HG03135 (cell line): ENCODE data around the gene ATP2B2.
"Not testable (repeated sequence)": the region's sequence is repeated elsewhere in the genome, so short reads cannot be mapped to it uniquely, and the experiment has no call there.

Experiments used
- ATAC-seq: cut with Tn5 transposase; IDR thresholded peaks from one replicate; pipeline ENCODE4 v1.9.1; 2021; ENCODE audit warnings: mild to moderate bottlenecking, moderate library complexity; ENCODE audit not compliant: unreplicated experiment

ATP2B2 gene

GRCh38 chr3:10387881-10388609 lies 117.3 kb downstream of the ATP2B2 start:
- no peak for ATAC-seq

- no peak for ATAC-seq
Measured at GRCh38 chr3:10386121-10386520, 119.3 kb downstream of the ATP2B2 start.

- no peak for ATAC-seq
Measured at GRCh38 chr3:10384541-10385360, 120.6 kb downstream of the ATP2B2 start.

GRCh38 chr3:10383850-10384248 lies 121.5 kb downstream of the ATP2B2 start:
- no peak for ATAC-seq

GRCh38 chr3:10382892-10383849 lies 122.2 kb downstream of the ATP2B2 start:
- no peak for ATAC-seq

- ATAC-seq: not testable (repeated sequence)
Measured at GRCh38 chr3:10382445-10382844, 122.9 kb downstream of the ATP2B2 start.

GRCh38 chr3:10381336-10381735 lies 124.0 kb downstream of the ATP2B2 start:
- ATAC-seq: no peak

- no peak for ATAC-seq
Measured at GRCh38 chr3:10380906-10381305, 124.5 kb downstream of the ATP2B2 start.

- ATAC-seq: no peak
Measured at GRCh38 chr3:10379961-10380360, 125.4 kb downstream of the ATP2B2 start.

- ATAC-seq: no peak
Measured at GRCh38 chr3:10379161-10379560, 126.2 kb downstream of the ATP2B2 start.

- no peak for ATAC-seq
Measured at GRCh38 chr3:10378742-10379141, 126.6 kb downstream of the ATP2B2 start.

- no peak for ATAC-seq
Measured at GRCh38 chr3:10378246-10378645, 127.1 kb downstream of the ATP2B2 start.

- ATAC-seq: no peak
Measured at GRCh38 chr3:10377148-10377725, 128.1 kb downstream of the ATP2B2 start.

GRCh38 chr3:10376353-10376752 lies 129.0 kb downstream of the ATP2B2 start:
- no peak for ATAC-seq

- ATAC-seq: no peak
Measured at GRCh38 chr3:10375296-10376053, 129.9 kb downstream of the ATP2B2 start.

- no peak for ATAC-seq
Measured at GRCh38 chr3:10374311-10374710, 131.1 kb downstream of the ATP2B2 start.

GRCh38 chr3:10373686-10374261 lies 131.6 kb downstream of the ATP2B2 start:
- no peak for ATAC-seq

- ATAC-seq: no peak
Measured at GRCh38 chr3:10371789-10372188, 133.6 kb downstream of the ATP2B2 start.

- ATAC-seq: no peak
Measured at GRCh38 chr3:10371167-10371566, 134.2 kb downstream of the ATP2B2 start.

GRCh38 chr3:10370429-10370828 lies 135.0 kb downstream of the ATP2B2 start:
- ATAC-seq: no peak
